NCI-H1048 (cell line): Measurements from ENCODE around the gene STARD13.

Experiments used
- DNase-seq: peaks from one replicate; lab custom pipeline; 2025; lab: John Stamatoyannopoulos, UW

Gene STARD13, protein sequence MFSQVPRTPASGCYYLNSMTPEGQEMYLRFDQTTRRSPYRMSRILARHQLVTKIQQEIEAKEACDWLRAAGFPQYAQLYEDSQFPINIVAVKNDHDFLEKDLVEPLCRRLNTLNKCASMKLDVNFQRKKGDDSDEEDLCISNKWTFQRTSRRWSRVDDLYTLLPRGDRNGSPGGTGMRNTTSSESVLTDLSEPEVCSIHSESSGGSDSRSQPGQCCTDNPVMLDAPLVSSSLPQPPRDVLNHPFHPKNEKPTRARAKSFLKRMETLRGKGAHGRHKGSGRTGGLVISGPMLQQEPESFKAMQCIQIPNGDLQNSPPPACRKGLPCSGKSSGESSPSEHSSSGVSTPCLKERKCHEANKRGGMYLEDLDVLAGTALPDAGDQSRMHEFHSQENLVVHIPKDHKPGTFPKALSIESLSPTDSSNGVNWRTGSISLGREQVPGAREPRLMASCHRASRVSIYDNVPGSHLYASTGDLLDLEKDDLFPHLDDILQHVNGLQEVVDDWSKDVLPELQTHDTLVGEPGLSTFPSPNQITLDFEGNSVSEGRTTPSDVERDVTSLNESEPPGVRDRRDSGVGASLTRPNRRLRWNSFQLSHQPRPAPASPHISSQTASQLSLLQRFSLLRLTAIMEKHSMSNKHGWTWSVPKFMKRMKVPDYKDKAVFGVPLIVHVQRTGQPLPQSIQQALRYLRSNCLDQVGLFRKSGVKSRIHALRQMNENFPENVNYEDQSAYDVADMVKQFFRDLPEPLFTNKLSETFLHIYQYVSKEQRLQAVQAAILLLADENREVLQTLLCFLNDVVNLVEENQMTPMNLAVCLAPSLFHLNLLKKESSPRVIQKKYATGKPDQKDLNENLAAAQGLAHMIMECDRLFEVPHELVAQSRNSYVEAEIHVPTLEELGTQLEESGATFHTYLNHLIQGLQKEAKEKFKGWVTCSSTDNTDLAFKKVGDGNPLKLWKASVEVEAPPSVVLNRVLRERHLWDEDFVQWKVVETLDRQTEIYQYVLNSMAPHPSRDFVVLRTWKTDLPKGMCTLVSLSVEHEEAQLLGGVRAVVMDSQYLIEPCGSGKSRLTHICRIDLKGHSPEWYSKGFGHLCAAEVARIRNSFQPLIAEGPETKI

DNA sequence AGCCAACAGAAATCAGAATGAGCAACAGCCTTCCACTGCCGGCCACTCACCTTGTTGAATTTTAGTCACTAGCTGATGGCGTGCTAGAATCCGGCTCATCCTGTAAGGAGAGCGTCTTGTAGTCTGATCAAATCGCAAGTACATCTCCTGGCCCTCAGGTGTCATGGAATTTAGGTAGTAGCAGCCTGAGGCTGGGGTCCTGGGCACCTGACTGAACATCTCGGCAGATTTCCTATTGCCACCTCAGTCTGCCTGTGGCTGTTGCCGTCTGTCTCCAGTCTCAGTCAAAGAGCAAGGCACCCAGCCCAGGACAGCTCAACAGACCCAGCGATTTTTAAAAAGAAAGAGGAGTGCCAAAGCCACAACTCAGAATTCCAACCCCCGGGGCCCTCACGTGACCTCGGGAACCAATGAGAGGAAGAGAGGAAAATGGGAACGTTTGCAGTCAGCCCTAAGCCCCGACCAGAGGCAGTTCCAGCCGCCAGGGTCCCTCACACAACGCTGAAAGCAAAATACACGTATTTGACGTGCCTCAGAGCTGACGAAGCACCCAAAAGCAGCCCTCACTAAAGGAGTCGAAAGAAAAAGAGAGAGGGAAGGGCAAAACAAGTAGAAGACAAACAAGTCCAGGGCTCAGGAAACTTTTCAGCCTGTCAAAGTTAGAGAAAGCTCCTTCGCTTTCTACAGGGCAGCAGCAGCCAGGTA, at the start of gene STARD13:
Gene STARD13, minus strand, starts transcription at position 336 of the 705 bp plus-strand sequence. Its CDS starts 117 bp downstream, at position 219.
- no peak for DNase-seq

DNA sequence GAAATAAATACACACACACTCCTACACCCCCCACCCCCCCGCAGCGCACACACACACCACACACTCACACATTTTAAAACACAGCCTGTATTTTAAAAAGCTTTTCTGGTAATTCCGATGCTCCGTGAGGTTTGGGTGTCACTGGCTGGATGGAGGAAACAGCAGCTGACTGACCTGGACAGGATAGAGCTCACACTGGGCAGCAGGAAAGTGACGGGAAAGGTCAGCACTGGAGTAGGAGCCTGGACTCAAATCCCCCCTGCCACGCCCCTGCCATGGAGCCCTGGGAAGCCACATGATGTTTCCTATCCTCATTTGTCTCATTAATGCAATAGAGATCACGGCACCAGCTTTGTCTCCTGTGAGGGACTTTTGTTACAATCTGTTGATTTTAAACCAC, 49.3 kb upstream of the STARD13 start:
- no peak for DNase-seq

DNA sequence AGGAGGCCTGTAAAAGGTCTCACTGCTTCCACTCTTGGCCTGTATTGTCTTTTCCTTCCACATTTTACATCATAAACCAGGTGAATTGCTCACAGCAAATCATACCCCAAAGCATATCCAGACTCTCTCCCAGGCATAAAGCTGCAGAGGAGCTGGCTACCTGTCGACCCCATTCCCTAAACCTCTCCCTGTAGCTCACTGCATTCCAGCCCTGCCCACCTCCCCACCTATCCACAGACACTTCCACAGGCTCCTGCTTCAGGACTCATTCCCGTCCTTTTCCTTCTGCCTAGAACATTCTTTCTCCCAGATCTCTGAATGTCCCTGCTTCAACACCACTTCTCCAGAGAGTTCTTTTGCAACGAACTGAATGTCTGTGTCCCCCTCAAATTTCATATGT, 46.4 kb upstream of the STARD13 start:
- no peak for DNase-seq

- no peak for DNase-seq
These were observed 44.9 kb upstream of the STARD13 start for GRCh38 chr13:33330483-33330882.

DNA sequence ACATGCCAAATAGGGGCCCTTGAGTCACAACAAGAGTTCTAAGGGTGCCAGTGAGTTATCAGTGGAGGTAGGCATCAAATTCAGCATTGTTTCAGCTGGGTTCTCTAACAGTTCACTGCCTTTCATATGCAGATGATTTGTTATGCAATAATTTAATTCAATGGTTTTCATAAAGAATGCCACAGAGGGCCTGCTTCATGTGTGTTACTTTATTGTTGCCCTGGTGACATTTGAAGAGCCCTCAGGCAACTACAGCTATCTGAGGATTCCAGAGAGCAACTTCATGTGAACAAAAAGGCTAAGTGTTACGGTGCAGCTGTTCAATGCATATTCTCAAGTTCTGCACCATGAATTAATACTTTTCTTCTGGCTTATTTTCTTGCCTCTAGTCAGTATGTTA, 43.1 kb upstream of the STARD13 start:
- DNase-seq: no peak

- DNase-seq: no peak
These were observed 41.2 kb upstream of the STARD13 start for GRCh38 chr13:33326723-33327122.

DNA sequence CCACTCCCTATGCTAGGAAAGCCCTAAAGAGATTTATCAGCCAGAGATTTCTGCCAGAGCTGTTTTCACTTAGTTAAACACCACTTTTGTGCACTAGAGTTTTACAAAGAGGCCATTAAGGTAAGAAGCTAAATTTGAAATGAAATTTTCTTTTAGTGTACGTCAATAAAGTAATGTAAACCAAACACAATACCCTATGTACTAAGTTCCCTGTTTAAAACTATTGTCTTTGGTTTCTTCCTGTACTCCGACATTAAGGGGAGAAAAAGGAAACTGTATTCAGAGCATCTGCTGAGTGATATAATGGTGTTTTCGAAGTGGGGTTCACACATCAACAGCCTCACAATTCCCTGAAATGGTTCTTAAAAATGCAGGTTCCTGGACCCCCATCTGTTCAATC, 40.7 kb upstream of the STARD13 start:
- DNase-seq: no peak

GRCh38 chr13:33323801-33324510, 38.4 kb upstream of the STARD13 start:
- no peak for DNase-seq

GRCh38 chr13:33322965-33323668, 37.6 kb upstream of the STARD13 start:
- DNase-seq: no peak

GRCh38 chr13:33322543-33322809, 36.9 kb upstream of the STARD13 start:
- no peak for DNase-seq

GRCh38 chr13:33321686-33322542, 36.4 kb upstream of the STARD13 start:
- no peak for DNase-seq

GRCh38 chr13:33319859-33320258, 34.3 kb upstream of the STARD13 start:
- no peak for DNase-seq

DNA sequence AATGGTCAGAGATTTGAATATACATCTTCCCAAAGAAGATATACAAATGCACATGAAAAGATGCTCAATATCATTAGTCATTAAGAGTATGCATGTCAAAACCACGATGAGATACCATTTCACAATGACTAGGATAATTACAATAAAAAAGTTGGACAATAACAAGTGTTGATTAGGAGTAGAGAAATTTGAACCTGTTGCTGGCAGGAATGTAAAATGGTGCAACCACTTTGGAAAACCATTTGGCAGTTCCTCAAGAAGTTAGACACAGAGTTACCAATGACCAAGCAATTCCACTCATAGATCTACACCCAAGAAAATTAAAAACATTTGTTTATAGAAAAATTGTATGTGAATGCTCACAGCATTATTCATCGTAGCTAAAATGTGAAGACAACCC, 33.2 kb upstream of the STARD13 start:
- no peak for DNase-seq

DNA sequence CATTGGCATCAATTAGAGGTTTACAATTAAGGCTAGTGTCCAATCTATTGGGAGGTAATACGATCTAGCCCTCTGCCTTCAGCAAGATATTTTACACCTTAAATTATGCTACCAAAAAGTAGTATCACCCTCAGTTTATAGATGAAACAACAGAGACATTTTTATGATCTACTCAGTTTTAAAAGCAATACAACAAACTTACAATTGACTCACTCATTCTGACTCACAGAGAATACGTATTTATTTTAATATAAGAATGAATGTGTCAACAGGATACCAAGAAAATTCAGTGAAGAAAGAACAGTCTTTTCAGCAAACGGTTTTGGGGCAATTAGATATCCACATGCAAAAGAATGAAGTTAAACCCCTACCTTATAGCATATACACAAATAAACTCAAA, 32.5 kb upstream of the STARD13 start:
- no peak for DNase-seq

GRCh38 chr13:33316890-33317289, 31.3 kb upstream of the STARD13 start:
- DNase-seq: no peak

DNA sequence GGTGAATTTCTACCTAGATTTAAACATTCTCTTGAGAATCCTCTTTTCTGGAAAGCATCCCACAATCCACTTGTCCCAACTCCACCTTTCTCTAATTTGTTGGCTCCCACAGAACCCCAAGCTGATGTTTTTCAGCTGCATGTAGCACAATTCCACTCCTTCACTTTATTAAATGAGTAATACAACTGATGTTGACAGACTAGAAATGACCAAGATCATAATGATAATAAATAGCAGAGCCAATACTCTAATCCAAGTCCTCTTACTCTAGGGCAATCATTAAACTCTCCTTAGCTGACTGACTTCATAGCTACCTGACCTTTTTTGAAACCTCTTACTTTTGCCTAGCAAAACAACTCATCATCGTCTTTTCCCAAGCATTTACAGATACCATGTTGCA, 27.9 kb upstream of the STARD13 start:
- no peak for DNase-seq

GRCh38 chr13:33312861-33313212, 27.3 kb upstream of the STARD13 start:
- no peak for DNase-seq

DNA sequence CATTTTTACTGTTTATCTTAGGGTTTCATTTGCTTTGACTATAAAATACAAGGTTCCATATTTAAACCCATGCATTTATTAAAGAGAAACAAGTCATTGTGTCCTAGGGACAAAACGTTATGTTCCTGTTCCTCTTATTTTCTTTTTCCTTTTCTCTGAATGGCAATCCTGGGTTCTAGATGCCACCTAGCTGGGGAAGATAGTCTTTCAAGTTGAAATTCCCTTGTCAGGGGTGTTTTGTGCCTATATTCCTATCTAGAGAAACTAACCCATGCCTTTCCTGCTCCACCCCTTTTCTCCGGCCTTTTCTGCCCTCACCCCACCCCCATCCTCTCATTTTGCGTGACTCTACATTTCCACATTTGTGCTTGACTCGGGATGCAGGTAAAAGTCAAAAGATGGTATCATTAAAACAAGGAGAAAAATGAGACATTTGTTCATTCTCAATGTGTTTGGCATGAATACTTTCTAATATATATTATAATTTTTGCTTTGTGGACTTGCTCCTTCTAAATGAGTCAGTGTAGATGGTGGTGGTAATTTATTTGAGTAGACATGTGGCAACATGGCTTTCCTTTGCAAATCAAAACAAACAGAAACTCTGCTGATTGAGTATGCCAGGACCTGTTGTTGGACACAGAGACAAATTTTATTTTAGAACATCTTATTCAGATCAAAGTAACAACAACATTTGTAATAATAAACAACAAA, 26.8 kb upstream of the STARD13 start:
- no peak for DNase-seq

GRCh38 chr13:33311040-33311439, 25.5 kb upstream of the STARD13 start:
- DNase-seq: no peak
